Measurements from ENCODE around the gene E2F6. TPM values are rescaled to one million over a fixed set of nuclear protein-coding genes. Genes with fewer than 3 reads are reported as not detected.

E2F6 gene
- total and polyA plus RNA-seq, 2 of the 13 experiments (the other 11 are each of a cell fraction or from before 2014, with no cell fraction given), result 27.3 to 36.0 TPM

- no peak for TF ChIP-seq ZNF800 (CRISPR knock-in tag; IDR thresholded peaks at IDR 0.05)
- peak; percentile 71 for TF ChIP-seq ATF3 (CRISPR knock-in tag; IDR thresholded peaks at IDR 0.05)
- no peak for TF ChIP-seq MBD4 (IDR thresholded peaks at IDR 0.05; ENCODE audit: borderline replicate concordance, low read length)
- TF ChIP-seq RBAK (CRISPR knock-in tag; IDR thresholded peaks at IDR 0.05), result no peak
- TF ChIP-seq CEBPZ (IDR thresholded peaks at IDR 0.05; ENCODE audit: low read length), result no peak
- no peak for TF ChIP-seq ZBTB33 (CRISPR knock-in tag; IDR thresholded peaks at IDR 0.05)
- no peak for TF ChIP-seq NFIB (CRISPR knock-in tag; IDR thresholded peaks at IDR 0.05; ENCODE audit: borderline replicate concordance)
- peak; percentile 63 for TF ChIP-seq RARA (CRISPR knock-in tag; IDR thresholded peaks at IDR 0.05)
- peak; percentile 87 for TF ChIP-seq HOXA3 (CRISPR knock-in tag; IDR thresholded peaks at IDR 0.05)
- TF ChIP-seq THRA (CRISPR knock-in tag; IDR thresholded peaks at IDR 0.05; ENCODE audit: borderline replicate concordance), result 0 out of 2 replicates have a peak, but pooled peaks have one; percentile 22
- TF ChIP-seq MBNL3 (CRISPR knock-in tag; conservative IDR thresholded peaks at IDR 0.05), result no peak
Observed at GRCh38 chr2:11502740-11503292, 36.9 kb upstream of the E2F6 start (continued).

All from HepG2 (cell line).